SK-N-SH (cell line): ENCODE measurements around the gene STARD3. TPM values are rescaled to one million over a fixed set of nuclear protein-coding genes. Genes with fewer than 3 reads are reported as not detected.

Source experiments
- CTCF ChIA-PET: fragments of 300-600, 350-600 bp; formaldehyde crosslinking; extraction: SDS; loops from one replicate; lab custom pipeline; 2021; lab: Yijun Ruan, JAX
- POLR2A ChIA-PET: fragments of 350-600 bp; sonication (Branson Sonifier 250); formaldehyde crosslinking; extraction: SDS; loops from one replicate; lab custom pipeline; 2020; ENCODE audit warnings: antibody characterized with exemption, inconsistent platforms; lab: Yijun Ruan, JAX
- DNase-seq: peaks from one replicate; pipeline ENCODE4 v3.0.0; 2012
- H2AFZ ChIP-seq: fragments of 200-600 bp; sonication (generic); 2 replicates; pipeline ENCODE4 v1.8.1; 2016; ENCODE audit warnings: antibody characterized with exemption, mild to moderate bottlenecking, low read depth
- H3F3A ChIP-seq: fragments of 200-600 bp; sonication (generic); replicated peaks from 2 replicates; pipeline ENCODE3; 2016; ENCODE audit warnings: antibody characterized with exemption, mild to moderate bottlenecking; ENCODE audit not compliant: insufficient read depth
- H3K27ac ChIP-seq, 2 experiments: fragments of 200-500 bp in 1 of 2; fragments of 200-600 bp in 1 of 2; sonication (Bioruptor generic) in 1 of 2; sonication (generic), shearing (Covaris generic) in 1 of 2; 2 replicates each; pipeline versions ENCODE4 v1.5.1 to v1.6.1; 2014 to 2016; ENCODE audit warnings: low read depth in 2 of 2, inconsistent platforms in 1 of 2, low read length in 1 of 2, mild to moderate bottlenecking in 1 of 2, mixed read lengths in 1 of 2
- H3K27me3 ChIP-seq: fragments of 200-600 bp; sonication (generic), shearing (Covaris generic); 2 replicates; pipeline ENCODE4 v1.6.1; 2016; ENCODE audit warnings: mixed run types; ENCODE audit not compliant: insufficient read depth
- H3K36me3 ChIP-seq, 2 experiments: fragments of 200-500 bp in 1 of 2; fragments of 200-600 bp in 1 of 2; sonication (Bioruptor generic) in 1 of 2; sonication (generic) in 1 of 2; replicated peaks in 1 of 2; 2 replicates each; pipeline versions ENCODE3 to v1.5.1; 2014 to 2016; ENCODE audit warnings: low read length in 1 of 2, mild to moderate bottlenecking in 1 of 2; ENCODE audit not compliant: insufficient read depth in 2 of 2, control insufficient read depth in 1 of 2
- H3K4me1 ChIP-seq, 2 experiments: fragments of 200-500 bp in 1 of 2; fragments of 200-600 bp in 1 of 2; sonication (Bioruptor generic) in 1 of 2; sonication (generic), shearing (Covaris generic) in 1 of 2; 2 replicates each; pipeline versions ENCODE4 v1.5.1 to v1.6.1; 2014 to 2016; ENCODE audit warnings: low read depth in 1 of 2, low read length in 1 of 2, mixed run types in 1 of 2; ENCODE audit not compliant: insufficient read depth in 2 of 2, control insufficient read depth in 1 of 2
- H3K4me2 ChIP-seq: fragments of 200-600 bp; sonication (generic), shearing (Covaris generic); 2 replicates; pipeline ENCODE4 v1.6.1; 2017; ENCODE audit warnings: mixed run types
- H3K4me3 ChIP-seq, 2 experiments: fragments of 200-500 bp in 1 of 2; fragments of 200-600 bp in 1 of 2; sonication (Bioruptor generic) in 1 of 2; sonication (generic), shearing (Covaris generic) in 1 of 2; 2 replicates each; pipeline versions ENCODE4 v1.5.1 to v1.8.1; 2014 to 2016; ENCODE audit warnings: low read depth in 2 of 2, inconsistent platforms in 1 of 2, low read length in 1 of 2, mild to moderate bottlenecking in 1 of 2, mixed read lengths in 1 of 2, moderate library complexity in 1 of 2
- H3K79me2 ChIP-seq: fragments of 200-600 bp; sonication (generic); 2 replicates; pipeline ENCODE4 v1.8.1; 2017; ENCODE audit warnings: mild to moderate bottlenecking; ENCODE audit not compliant: insufficient read depth
- H3K9ac ChIP-seq: fragments of 200-600 bp; sonication (generic); 2 replicates; pipeline ENCODE4 v1.6.1; 2017; ENCODE audit warnings: mixed run types
- H3K9me2 ChIP-seq: fragments of 200-600 bp; sonication (generic); 2 replicates; pipeline ENCODE4 v1.6.1; 2017; ENCODE audit warnings: mixed run types
- H3K9me3 ChIP-seq: fragments of 200-600 bp; sonication (generic); 2 replicates; pipeline ENCODE4 v1.6.1; 2017; ENCODE audit warnings: mixed run types, mild to moderate bottlenecking, moderate library complexity
- H4K20me1 ChIP-seq: fragments of 200-600 bp; sonication (generic); 2 replicates; pipeline ENCODE4 v1.6.1; 2017; ENCODE audit warnings: mild to moderate bottlenecking, mixed run types; ENCODE audit not compliant: insufficient read depth
- CTCF ChIP-seq: fragments of 200-600 bp; sonication (generic); IDR thresholded peaks from 2 replicates; pipeline ENCODE4 v1.6.1; 2017; ENCODE audit warnings: antibody characterized with exemption, mild to moderate bottlenecking, moderate library complexity
- ELF1 ChIP-seq: IDR thresholded peaks from 2 replicates; pipeline ENCODE4 v1.4.0; 2012
- FOSL2 ChIP-seq: IDR thresholded peaks from 2 replicates; pipeline ENCODE4 v1.4.0; 2012; ENCODE audit warnings: low read depth, mild to moderate bottlenecking, moderate library complexity, borderline replicate concordance
- FOXJ3 ChIP-seq: sonication (generic); formaldehyde crosslinking; IDR thresholded peaks from 2 replicates; pipeline ENCODE4 v1.5.1; 2020; ENCODE audit warnings: mild to moderate bottlenecking, missing genetic modification reagents
- GABPA ChIP-seq: IDR thresholded peaks from 2 replicates; pipeline ENCODE4 v1.4.0; 2012; ENCODE audit warnings: low read depth, mild to moderate bottlenecking
- MEF2A ChIP-seq: IDR thresholded peaks from 2 replicates; pipeline ENCODE4 v1.4.0; 2012; ENCODE audit warnings: low read depth, borderline replicate concordance
- NFIC ChIP-seq: IDR thresholded peaks from 2 replicates; pipeline ENCODE4 v1.4.0; 2012; ENCODE audit warnings: borderline replicate concordance
- RCOR1 ChIP-seq: fragments of 150-350 bp; IDR thresholded peaks from 2 replicates; pipeline ENCODE4 v1.6.1; 2017; ENCODE audit warnings: antibody characterized with exemption, low read length
- REST ChIP-seq: IDR thresholded peaks from 2 replicates; pipeline ENCODE4 v1.6.1; 2012; ENCODE audit warnings: mild to moderate bottlenecking, low read depth, low read length, moderate library complexity
- RFX5 ChIP-seq: IDR thresholded peaks from 2 replicates; pipeline ENCODE4 v1.6.1; 2012; ENCODE audit warnings: mild to moderate bottlenecking, improper control_type of control experiment, low read length
- SIN3A ChIP-seq: IDR thresholded peaks from 2 replicates; pipeline ENCODE4 v1.6.1; 2012; ENCODE audit warnings: low read depth, mild to moderate bottlenecking, low read length, moderate library complexity, borderline replicate concordance
- SMC3 ChIP-seq: IDR thresholded peaks from 2 replicates; pipeline ENCODE4 v1.6.1; 2012; ENCODE audit warnings: low read depth, low read length, improper control_type of control experiment
- USF2 ChIP-seq: fragments of 150-350 bp; IDR thresholded peaks from 2 replicates; pipeline ENCODE4 v1.6.1; 2017; ENCODE audit warnings: antibody characterized with exemption, low read length, low read depth, borderline replicate concordance
- YY1 ChIP-seq: IDR thresholded peaks from 2 replicates; pipeline ENCODE4 v1.4.0; 2012; ENCODE audit warnings: low read depth, mild to moderate bottlenecking
- WGBS: methylation state at CpG from one replicate; pipeline ENCODE4 v1.1.6; 2017; ENCODE audit warnings: low lambda C conversion rate; 5-methylcytosine and 5-hydroxymethylcytosine counted together
- polyA plus RNA-seq, 3 experiments: library from polyadenylated mRNA; depleted of rRNA; stranded (reverse); fragments of >200 nt; gene quantifications; 2 replicates each; pipeline ENCODE4 v1.2.3, GENCODE V29; 2012
- TF ChIP-seq, protein P1 (sequence below): fragments of 150-350 bp; IDR thresholded peaks from 2 replicates; pipeline ENCODE4 v1.6.1; 2016; ENCODE audit warnings: mild to moderate bottlenecking, low read depth, low read length

Gene STARD3
- polyA plus RNA-seq, 1 of the 3 experiments (the other 2 are of a cell fraction): 76.8 TPM

DNA sequence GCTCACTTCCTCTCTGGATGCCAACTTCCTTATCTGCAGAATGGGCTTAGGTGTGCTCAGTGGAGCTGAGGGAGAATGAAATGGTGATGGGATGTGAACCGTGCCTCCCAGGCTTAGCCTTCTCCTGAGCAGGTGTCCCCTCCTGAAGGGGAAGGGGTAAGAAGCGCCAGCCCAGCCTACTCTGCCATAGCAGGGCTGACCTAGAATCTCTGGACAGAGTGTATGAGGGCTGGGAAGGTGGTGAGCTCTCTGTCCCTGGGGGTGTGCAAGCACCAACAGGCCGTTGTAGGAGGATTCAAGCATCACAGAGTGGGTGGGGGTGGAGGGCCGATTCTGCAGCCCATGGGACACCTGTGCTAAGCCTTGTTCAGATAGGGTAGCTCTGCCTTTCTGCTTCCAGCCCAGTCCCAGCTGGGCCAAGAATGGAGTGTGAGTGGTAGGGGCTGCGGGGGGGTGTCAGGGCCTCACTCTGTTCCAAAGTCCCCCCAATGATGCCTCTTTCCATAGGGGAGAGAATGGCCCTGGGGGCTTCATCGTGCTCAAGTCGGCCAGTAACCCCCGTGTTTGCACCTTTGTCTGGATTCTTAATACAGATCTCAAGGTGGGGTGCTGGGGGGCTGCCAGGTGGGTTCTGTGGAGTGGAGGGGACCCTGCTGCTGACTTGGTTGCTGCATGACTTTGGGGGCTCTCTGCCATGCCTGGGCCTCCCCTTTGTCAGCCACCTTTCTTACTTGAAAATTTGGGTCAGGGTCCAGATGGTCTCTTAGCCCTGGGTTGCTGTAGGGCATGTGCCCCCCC, 25.0 kb downstream of the STARD3 start:
- no peaks in the 10 kb centered on the region for H3F3A ChIP-seq
- TF ChIP-seq YY1 (no peak), RFX5 (no peak), USF2 (no peak), GABPA (no peak), SMC3 (no peak), REST (no peak), RCOR1 (no peak), CTCF (no peak), ELF1 (no peak), MEF2A (no peak), FOSL2 (no peak), SIN3A (no peak), NFIC (no peak), FOXJ3 (CRISPR knock-in tag) (no peak)
- TF ChIP-seq, protein P1, sequence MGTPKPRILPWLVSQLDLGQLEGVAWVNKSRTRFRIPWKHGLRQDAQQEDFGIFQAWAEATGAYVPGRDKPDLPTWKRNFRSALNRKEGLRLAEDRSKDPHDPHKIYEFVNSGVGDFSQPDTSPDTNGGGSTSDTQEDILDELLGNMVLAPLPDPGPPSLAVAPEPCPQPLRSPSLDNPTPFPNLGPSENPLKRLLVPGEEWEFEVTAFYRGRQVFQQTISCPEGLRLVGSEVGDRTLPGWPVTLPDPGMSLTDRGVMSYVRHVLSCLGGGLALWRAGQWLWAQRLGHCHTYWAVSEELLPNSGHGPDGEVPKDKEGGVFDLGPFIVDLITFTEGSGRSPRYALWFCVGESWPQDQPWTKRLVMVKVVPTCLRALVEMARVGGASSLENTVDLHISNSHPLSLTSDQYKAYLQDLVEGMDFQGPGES: no peak
- H3K4me3 ChIP-seq: no peak overlapping the region
- CTCF ChIA-PET: interaction anchor here (0.7 to 15.8 kb wide), 4 partner anchors 9 to 40 kb away, joined by 4 to 149 read pairs (median 7); no protein-coding TSS in a partner anchor
- H3K9me2 ChIP-seq: no peaks in the 10 kb centered on the region
- no peaks in the 10 kb centered on the region for H3K79me2 ChIP-seq
- no peak overlapping the region for H3K27ac ChIP-seq
- no peaks in the 10 kb centered on the region for H3K27me3 ChIP-seq
- no peak overlapping the region for H3K9ac ChIP-seq
- no peak for DNase-seq
- POLR2A ChIA-PET: no interaction called here
- no peaks in the 10 kb centered on the region for H3K9me3 ChIP-seq
- H2AFZ ChIP-seq: no peak overlapping the region
- no peaks in the 10 kb centered on the region for H4K20me1 ChIP-seq
- peaks cover 0 to 37% of the 10 kb centered on the region in 2 experiments for H3K36me3 ChIP-seq
- WGBS: 92% methylated on average over 7 of the region's 8 CpGs
- H3K4me2 ChIP-seq: no peak overlapping the region
- H3K4me1 ChIP-seq: peaks cover 0 to 9% of the 10 kb centered on the region in 2 experiments; a peak in 1 of 4 replicates
